Measurements from ENCODE around the gene MTUS2. TPM values are rescaled to one million over a fixed set of nuclear protein-coding genes. Genes with fewer than 3 reads are reported as not detected.

The MTUS2 gene
- total RNA-seq, 1 donor from 2014 or later = 0.08 TPM

DNA sequence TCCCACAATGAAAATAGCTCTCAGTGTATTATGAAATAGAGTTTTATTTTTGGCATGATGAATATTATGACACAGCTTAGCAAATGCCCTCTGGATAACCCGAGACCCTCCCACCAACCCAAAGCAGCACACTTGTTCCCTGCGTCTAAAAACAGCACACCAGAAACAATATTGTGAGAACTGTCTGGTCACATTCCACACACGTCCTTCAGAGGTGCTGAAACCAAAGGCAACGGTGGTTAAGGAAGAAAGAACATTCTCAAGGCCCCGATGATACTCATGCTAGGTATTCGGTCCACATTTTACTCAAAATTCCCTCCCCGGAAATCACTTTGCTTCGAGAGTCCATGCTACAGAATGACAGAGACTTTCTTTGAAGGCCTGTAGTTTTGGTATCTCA, 618.6 kb downstream of the MTUS2 start:
- peak; percentile 91 for DNase-seq (ENCODE audit: low read depth)

DNA sequence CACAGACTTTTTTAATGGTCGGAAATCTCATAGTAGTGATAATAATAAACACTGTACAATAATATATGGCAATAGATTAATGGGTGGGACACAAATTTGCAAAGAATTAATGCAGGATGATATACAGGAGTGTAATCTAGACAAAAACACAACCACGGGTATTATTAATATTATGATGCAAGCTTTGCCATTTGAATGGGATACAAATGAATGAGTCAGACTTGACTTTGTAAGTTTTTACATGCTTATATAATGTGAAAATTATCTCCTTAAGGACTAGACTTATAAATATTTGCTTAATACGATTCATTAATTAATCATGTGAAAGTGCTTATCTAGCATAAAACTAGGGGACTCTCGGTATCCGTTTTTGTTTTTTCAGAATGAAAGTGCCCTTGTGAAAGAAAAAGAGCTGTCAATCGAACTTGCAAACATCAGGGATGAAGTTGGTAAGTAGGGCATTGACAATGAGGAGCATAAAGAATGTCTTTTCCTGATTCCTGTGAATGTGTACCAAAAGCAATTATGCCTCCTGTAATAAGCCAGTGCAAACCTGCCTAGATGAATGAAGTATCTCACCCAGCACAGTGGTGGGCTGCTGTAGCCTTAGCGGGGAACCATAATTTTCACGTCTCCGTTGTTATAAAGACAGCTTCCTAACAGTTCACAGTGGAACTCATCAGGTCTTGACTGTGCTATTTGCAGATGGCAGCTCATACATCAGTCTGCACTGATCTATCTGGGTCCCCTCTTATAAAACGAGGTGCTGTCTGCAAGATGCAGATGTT, 619.7 kb downstream of the MTUS2 start:
- DNase-seq (ENCODE audit: low read depth) = no peak

DNA sequence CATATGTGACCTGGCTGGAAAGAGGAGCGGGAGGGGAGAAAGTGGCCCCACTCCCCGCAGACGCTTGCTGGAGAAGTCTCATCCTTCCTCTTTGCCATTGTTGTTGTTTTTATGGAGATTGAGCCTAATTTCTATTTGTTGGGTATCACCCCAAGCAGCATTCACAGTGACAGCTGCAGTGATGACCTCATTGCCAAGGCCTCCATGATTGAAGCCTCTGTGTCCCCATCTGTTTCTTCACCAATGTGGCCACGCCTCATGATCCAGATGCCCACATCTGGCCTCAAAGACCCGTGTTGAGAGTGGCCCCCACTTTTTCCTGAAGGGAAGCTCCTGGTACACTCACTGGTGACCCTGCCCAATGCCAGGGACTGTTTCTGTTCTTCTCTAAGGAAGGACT, 621.2 kb downstream of the MTUS2 start:
- peak; percentile 75 for DNase-seq (ENCODE audit: low read depth)

DNA sequence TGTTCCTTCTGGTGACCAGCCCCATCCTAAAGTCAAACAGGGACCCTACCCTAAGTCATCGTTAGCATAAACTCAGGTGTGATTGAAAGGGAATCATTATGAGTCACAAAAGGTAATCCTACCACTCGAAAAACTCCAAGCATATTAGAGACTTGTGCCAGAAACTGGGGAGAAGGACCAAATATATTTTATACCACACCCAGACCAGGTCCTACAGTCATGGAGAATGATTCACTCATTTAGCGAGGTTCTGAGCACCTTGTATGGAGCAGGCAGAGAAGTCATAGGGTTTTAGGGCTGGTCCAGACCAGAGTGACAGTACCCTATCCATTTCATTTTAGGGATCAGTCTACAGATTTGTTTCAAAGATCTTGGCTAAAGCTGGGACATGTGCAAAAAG, 625.9 kb downstream of the MTUS2 start:
- no peak for DNase-seq (ENCODE audit: low read depth)

DNA sequence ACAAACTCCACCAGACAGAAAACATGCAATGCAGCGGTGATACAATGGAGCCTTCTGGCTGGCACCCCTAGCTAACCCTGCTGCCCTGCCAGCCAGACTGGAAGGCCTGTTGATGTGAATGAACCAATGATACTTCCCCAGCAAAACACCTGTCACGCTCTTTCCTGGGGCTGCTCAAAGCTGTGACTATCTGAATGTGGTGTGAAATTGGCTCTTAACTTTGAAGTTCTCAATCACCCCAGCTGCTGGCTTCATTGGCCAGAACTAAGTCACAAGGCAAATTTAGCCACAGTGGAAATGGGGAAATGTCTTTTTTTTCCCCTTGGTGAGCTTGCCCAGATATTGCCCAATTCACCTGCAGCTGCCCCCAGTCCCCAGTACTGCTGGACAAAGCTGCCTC, 628.0 kb downstream of the MTUS2 start:
- peak; percentile 76 for DNase-seq (ENCODE audit: low read depth)

DNA sequence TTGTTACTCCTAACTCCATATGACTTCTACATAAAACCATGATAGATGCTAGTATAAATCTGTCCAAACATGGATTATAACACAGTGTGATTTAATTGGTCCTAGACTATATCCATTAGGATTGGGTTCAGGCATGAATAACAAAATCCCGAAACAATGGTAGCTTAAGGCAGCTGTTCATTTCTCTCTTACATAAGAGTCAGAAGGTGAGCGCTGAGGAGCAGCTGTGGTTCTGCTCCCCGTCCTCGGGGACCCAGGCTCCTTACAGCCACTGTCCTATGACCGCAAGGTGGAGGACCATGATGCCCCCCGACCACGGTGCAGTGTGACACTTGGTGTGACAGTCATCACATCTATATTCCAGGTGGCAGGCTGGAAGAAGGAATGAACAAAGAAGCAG, 629.6 kb downstream of the MTUS2 start:
- no peak for DNase-seq (ENCODE audit: low read depth)

DNA sequence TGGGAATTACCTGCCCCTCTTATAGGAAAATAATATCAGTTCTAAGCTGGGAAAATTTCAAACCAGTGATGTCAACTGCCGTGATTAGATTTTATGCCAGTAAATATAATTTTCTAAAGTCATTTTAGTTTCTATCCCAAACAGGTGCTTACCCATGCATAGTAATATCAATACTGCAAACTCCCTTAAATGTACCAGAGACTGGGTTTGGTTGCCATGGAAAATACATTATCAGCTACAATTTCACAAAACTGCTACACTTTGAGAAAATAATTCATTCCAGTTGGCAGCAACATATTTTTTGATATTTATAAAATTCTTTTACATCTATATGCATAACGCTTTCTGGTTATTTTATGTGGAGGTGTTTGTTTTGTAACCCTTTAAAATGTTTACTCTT, 631.8 kb downstream of the MTUS2 start:
- DNase-seq (ENCODE audit: low read depth) = no peak

DNA sequence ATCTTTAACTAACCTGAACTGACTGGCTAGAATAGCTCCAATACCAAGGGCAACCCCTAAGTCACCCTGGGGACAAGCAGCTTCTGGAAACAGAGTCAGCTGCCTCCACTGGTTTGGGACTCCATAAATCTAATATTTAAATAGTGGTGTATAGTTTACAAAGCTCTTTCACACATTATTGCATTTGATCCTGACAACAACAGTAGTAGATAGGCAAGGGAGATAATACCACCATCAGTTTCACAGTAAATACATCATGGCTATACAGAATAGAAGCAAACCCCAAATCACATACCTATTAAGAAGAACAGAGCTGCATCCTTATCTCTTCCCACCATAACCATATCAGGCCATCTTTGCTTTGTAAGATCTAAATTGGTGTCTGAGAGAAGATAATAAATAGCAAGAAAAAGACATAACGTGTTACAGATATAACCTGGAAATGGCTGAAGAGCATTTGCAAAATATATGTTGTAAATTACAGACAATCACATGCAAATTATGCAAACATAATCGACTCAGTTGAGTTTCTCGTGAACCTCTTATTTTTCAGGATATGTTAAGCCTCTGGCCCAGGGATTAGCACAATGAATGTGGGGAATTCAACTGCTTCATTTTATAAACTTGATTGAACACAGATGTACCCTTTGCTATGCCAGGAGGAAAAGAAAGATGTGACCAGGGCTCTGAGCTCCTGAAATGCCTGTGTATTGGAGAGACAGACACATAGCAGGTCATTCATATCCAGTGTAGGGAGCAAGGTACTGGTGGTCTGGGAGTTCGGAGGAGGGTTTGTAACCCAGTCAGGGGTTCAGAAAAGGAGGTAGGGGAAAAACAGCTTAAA, 632.9 kb downstream of the MTUS2 start:
- DNase-seq (ENCODE audit: low read depth) = no peak

GRCh38 chr13:29453617-29454011, 633.5 kb downstream of the MTUS2 start:
- no peak for DNase-seq (ENCODE audit: low read depth)

DNA sequence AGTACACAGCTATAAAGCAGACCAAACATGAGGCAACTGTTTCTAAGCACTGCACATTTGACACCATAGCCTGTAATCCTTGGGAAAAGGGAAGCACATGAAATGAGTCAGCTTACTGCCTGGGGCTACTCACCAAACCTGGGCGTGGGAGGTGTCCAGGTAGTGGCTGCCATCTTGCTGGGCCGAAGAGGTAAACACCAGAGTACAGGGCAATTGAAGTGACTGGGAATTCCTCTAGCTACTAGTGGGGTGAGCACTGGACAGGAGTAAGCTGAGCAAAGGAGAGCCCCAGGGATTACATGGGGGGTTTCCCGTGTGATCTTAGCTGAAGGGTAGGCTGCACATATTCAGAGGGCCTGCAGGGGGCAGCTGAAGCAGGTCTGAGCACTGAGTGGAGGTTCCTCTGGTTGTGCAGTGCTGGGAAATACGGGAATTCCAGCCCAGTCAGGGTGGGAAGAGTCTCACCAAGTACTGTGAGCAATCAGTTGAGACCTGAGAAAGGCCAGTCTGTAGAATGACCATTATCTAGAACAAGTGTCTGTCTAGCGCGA, 634.9 kb downstream of the MTUS2 start:
- no peak for DNase-seq (ENCODE audit: low read depth)

GRCh38 chr13:29456419-29456818, 636.3 kb downstream of the MTUS2 start:
- DNase-seq (ENCODE audit: low read depth) = no peak

DNA sequence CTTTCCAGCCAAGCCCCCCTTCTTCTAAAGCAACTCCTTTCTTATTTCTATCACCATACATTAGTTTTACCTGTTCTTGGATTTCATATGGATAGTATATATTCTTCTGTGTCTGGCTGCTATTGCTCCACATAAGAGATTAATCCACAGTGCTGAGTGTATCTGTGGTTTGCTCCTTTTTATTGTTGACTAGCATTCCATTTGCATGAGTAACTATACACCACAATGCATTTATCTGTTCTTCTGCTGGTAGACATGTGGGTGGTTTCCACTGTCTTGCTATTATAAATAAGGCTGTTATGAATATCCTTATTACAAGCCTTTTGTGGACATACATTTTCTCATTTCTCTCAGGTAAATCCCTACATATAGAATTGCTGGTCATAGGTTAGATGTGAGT, 637.2 kb downstream of the MTUS2 start:
- DNase-seq (ENCODE audit: low read depth) = peak; percentile 74

DNA sequence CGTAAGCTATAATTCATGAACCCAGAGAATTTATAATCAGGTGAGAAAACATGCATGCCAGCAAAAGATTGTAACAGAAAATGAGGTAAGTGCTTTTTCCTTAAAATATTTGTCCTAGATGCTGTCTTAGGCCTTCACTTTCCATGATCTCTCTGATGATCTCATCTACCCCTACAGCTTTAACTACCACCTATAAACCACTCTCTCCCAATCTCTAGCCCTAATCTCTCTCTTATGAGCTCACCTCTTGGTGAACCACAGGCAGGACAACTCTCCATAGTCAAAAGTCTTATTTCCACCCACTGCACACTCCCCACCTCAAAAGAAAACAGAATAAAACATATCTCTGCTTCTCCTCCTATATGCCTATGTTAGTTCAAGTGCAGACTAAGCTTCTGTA, 638.3 kb downstream of the MTUS2 start:
- no peak for DNase-seq (ENCODE audit: low read depth)

- no peak for DNase-seq (ENCODE audit: low read depth)
Observed at GRCh38 chr13:29459813-29460355, 639.7 kb downstream of the MTUS2 start.

- DNase-seq (ENCODE audit: low read depth) = no peak
Observed at GRCh38 chr13:29464105-29464679, 644.1 kb downstream of the MTUS2 start.

- peak; percentile 68 for DNase-seq (ENCODE audit: low read depth)
Observed at GRCh38 chr13:29465741-29466293, 645.7 kb downstream of the MTUS2 start.

DNA sequence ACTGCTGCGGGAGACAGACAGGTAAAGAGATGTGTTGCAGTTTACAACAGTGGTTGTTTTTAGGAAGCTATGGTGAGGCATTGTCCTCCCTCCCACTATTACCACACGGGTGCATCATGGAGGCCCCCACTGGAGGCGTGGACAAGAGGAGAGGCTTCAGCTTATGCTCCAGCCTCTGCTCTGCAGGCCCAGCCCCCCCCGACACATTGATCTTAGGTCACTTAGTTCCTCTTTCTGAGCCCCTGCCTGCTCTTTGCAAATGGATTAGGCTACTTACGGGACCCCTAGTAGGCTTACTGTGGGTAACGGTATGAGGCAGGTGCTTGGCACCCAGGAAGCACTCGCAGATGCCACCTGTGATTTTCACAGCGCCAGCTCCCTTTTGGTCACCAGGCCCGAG, 651.4 kb downstream of the MTUS2 start:
- no peak for DNase-seq (ENCODE audit: low read depth)

- DNase-seq (ENCODE audit: low read depth) = peak; percentile 70
Observed at GRCh38 chr13:29472332-29472961, 652.3 kb downstream of the MTUS2 start.

DNA sequence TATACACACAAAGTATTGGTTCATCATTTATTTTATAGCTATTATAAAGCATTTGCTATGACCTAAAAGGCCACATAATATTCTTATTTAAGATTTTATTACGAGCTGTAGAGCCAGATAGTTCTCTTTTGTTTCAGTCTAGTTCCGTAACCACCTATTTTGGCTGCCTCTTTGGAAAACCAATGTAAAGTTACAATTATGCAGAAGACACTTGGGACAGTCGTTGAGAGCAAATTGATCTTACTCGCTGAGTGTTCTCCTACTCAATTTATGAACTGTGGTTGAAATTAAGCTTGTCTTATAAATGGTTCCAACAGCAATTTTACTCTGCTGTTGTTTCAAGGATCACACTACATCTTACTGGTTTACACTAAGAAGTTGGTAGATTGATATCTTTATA, 653.0 kb downstream of the MTUS2 start:
- DNase-seq (ENCODE audit: low read depth) = no peak

DNA sequence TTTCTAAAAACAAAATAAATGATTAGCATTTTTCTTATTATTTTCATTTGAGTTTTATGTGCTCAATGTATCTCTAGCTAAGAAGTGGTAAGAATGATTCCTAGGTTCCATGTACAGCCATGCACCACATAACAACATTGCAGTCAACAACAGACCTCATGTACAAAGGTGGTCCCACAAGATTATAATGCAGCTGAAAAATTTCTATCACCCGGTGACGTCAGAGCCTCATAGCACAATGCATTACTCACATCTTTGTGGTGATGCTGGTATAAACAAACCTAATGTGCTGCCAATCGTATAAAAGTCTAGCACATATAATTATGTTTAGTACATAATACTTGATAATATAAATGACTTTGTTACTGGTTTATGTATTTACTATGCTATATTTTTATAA, 654.9 kb downstream of the MTUS2 start:
- DNase-seq (ENCODE audit: low read depth) = peak; percentile 24

DNA sequence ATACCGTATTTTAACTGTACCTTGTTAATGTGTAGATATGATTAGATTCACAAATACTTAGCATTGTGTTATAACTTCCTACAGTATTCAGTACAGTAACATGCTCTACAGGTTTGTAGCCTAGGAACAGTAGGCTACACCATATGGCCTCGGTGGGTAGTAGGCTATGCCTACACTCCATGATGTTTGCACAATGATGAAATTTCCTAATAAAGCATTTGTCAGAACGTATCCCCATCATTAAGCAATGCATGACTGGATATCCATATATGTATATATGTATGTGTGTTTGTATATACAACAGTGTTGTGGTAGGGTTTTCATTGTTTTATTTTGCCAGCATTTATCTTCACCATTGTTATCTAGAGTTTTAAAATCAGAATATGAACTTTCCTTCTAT, 655.9 kb downstream of the MTUS2 start:
- DNase-seq (ENCODE audit: low read depth) = no peak
